GM21576 (cell line): Measurements from ENCODE around the gene ANAPC10.
"Not testable (repeated sequence)": the region's sequence is repeated elsewhere in the genome, so short reads cannot be mapped to it uniquely, and the experiment has no call there.

Experiments used
- ATAC-seq: cut with Tn5 transposase; IDR thresholded peaks from one replicate; pipeline ENCODE4 v1.9.1; 2021; ENCODE audit warnings: mild to moderate bottlenecking, moderate library complexity; ENCODE audit not compliant: unreplicated experiment

ANAPC10 gene

GRCh38 chr4:145097821-145098674 lies at the start of gene ANAPC10, which contains the start of gene ABCE1:
Gene ANAPC10 (minus strand): TSS chr4:145098196. CDS start chr4:145096099, 2,097 bp downstream.
Gene ABCE1 (plus strand): TSS chr4:145098311. CDS start chr4:145104413, 6,102 bp downstream.
- peak; percentile 82 for ATAC-seq

GRCh38 chr4:145136219-145136618 lies 38.2 kb upstream of the ANAPC10 start:
- not testable (repeated sequence) for ATAC-seq

GRCh38 chr4:145132511-145133098 lies 34.6 kb upstream of the ANAPC10 start:
- ATAC-seq = peak; percentile 84

GRCh38 chr4:145131848-145132247 lies 33.9 kb upstream of the ANAPC10 start:
- no peak for ATAC-seq

- no peak for ATAC-seq
Measured at GRCh38 chr4:145130788-145131399, 32.9 kb upstream of the ANAPC10 start.

- no peak for ATAC-seq
Measured at GRCh38 chr4:145130130-145130529, 32.1 kb upstream of the ANAPC10 start.

- ATAC-seq = no peak
Measured at GRCh38 chr4:145125396-145125795, 27.4 kb upstream of the ANAPC10 start.

GRCh38 chr4:145108128-145108527 lies 10.1 kb upstream of the ANAPC10 start:
- no peak for ATAC-seq

GRCh38 chr4:145107126-145107525 lies 9.1 kb upstream of the ANAPC10 start:
- no peak for ATAC-seq

- no peak for ATAC-seq
Measured at GRCh38 chr4:145103496-145103895, 5.5 kb upstream of the ANAPC10 start.

GRCh38 chr4:145102619-145103018 lies 4.6 kb upstream of the ANAPC10 start:
- no peak for ATAC-seq

- no peak for ATAC-seq
Measured at GRCh38 chr4:145101091-145101490, 3.1 kb upstream of the ANAPC10 start.

- no peak for ATAC-seq
Measured at GRCh38 chr4:145099653-145100052, 1.7 kb upstream of the ANAPC10 start.

GRCh38 chr4:145098675-145099037 lies 660 bp upstream of the ANAPC10 start:
- no peak for ATAC-seq

- no peak for ATAC-seq
Measured at GRCh38 chr4:145097331-145097820, 620 bp downstream of the ANAPC10 start.

GRCh38 chr4:145093638-145094037 lies 4.4 kb downstream of the ANAPC10 start:
- no peak for ATAC-seq

GRCh38 chr4:145090380-145090779 lies 7.6 kb downstream of the ANAPC10 start:
- ATAC-seq = no peak

- no peak for ATAC-seq
Measured at GRCh38 chr4:145083891-145084605, 13.9 kb downstream of the ANAPC10 start.

GRCh38 chr4:145081756-145082155 lies 16.2 kb downstream of the ANAPC10 start:
- no peak for ATAC-seq

GRCh38 chr4:145076469-145076855 lies 21.5 kb downstream of the ANAPC10 start:
- no peak for ATAC-seq
